Measurements from ENCODE around the gene NPTN.

Gene NPTN

GRCh38 chr15:73572296-73572695, 60.9 kb downstream of the NPTN start:
- Histone ChIP-seq H3K27me3 (replicated peaks; ENCODE audit: insufficient read depth, low read length) (no peaks in the 10 kb centered on the region), H3F3A (ENCODE audit: insufficient read depth, low read length) (no peaks in the 10 kb centered on the region), H4K20me1 (ENCODE audit: insufficient read depth, low read length) (no peaks in the 10 kb centered on the region), H3K4me3 (ENCODE audit: low read length) (no peak overlapping the region), H3K4me2 (ENCODE audit: low read depth, low read length) (no peak overlapping the region), H3K27ac (ENCODE audit: low read length) (no peak overlapping the region), H3K9me2 (replicated peaks; ENCODE audit: insufficient read depth, low read length) (no peaks in the 10 kb centered on the region), H2AFZ (ENCODE audit: low read length) (no peak overlapping the region), H3K36me3 (replicated peaks; ENCODE audit: insufficient read depth, low read length) (no peaks in the 10 kb centered on the region), H3K79me2 (ENCODE audit: low read length) (no peaks in the 10 kb centered on the region), H3K4me1 (ENCODE audit: low read length) (no peaks in the 10 kb centered on the region), H3K9me3 (replicated peaks; ENCODE audit: insufficient read depth, low read length) (no peaks in the 10 kb centered on the region), H3K9ac (ENCODE audit: low read length) (no peak overlapping the region)
- no peak for DNase-seq
- TF ChIP-seq CTCF (IDR thresholded peaks at IDR 0.05; ENCODE audit: low read length): no peak

GRCh38 chr15:73571346-73571745, 61.8 kb downstream of the NPTN start:
- H3K27ac ChIP-seq (ENCODE audit: low read length): no peak overlapping the region
- no peaks in the 10 kb centered on the region for H3K36me3 ChIP-seq (replicated peaks; ENCODE audit: insufficient read depth, low read length)
- H2AFZ ChIP-seq (ENCODE audit: low read length): no peak overlapping the region
- no peak overlapping the region for H3K9ac ChIP-seq (ENCODE audit: low read length)
- no peak overlapping the region for H3K4me2 ChIP-seq (ENCODE audit: low read depth, low read length)
- no peak for DNase-seq
- no peaks in the 10 kb centered on the region for H3K79me2 ChIP-seq (ENCODE audit: low read length)
- TF ChIP-seq EZH2 (optimal IDR thresholded peaks at IDR 0.05; ENCODE audit: low read depth, low read length) (no peak), EZH2phosphoT487 (IDR thresholded peaks at IDR 0.05; ENCODE audit: low read length) (no peak), CTCF (IDR thresholded peaks at IDR 0.05; ENCODE audit: low read length) (no peak)
- no peaks in the 10 kb centered on the region for H3K9me3 ChIP-seq (replicated peaks; ENCODE audit: insufficient read depth, low read length)
- H3K4me3 ChIP-seq (ENCODE audit: low read length): no peak overlapping the region
- no peaks in the 10 kb centered on the region for H3F3A ChIP-seq (ENCODE audit: insufficient read depth, low read length)
- H4K20me1 ChIP-seq (ENCODE audit: insufficient read depth, low read length): no peaks in the 10 kb centered on the region
- H3K9me2 ChIP-seq (replicated peaks; ENCODE audit: insufficient read depth, low read length): no peaks in the 10 kb centered on the region
- H3K4me1 ChIP-seq (ENCODE audit: low read length): no peaks in the 10 kb centered on the region
- no peaks in the 10 kb centered on the region for H3K27me3 ChIP-seq (replicated peaks; ENCODE audit: insufficient read depth, low read length)

DNA sequence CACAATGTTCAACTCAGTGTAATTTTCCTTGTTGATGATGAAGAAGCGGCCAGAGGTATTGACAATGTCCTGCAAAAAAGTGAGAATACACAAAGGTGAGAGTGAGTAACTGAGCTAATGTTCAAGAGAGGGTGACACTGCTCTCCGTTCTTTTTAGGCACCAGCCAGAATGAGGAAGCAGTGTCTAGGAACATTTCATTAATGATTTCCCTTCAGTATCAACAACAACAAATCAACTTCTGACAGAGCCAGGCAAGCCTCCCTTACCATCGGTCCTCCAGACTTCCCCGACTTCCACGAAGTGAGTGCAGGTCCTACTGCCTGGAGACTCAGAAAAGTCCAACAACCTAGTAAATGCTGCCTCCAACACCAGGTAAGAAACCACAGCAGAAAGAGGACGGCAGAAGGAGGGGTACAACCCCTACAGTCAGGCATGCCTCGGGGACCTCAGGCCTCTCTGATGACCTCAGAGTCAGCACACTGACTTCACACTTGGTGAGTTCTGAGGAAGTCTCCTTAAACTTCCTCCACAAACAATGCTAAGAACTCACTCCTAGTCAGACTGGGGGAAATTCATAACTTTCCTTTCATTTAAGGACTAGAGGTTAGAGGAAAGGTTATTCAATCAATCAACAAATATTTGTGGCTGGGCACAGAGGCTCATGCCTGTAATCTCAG, 62.7 kb downstream of the NPTN start:
- Histone ChIP-seq H3K4me1 (ENCODE audit: low read length) (no peaks in the 10 kb centered on the region), H3K9me3 (replicated peaks; ENCODE audit: insufficient read depth, low read length) (no peaks in the 10 kb centered on the region), H4K20me1 (ENCODE audit: insufficient read depth, low read length) (no peaks in the 10 kb centered on the region), H3K4me3 (ENCODE audit: low read length) (no peak overlapping the region), H3K79me2 (ENCODE audit: low read length) (no peaks in the 10 kb centered on the region), H3K4me2 (ENCODE audit: low read depth, low read length) (no peak overlapping the region), H2AFZ (ENCODE audit: low read length) (no peak overlapping the region), H3K27ac (ENCODE audit: low read length) (no peak overlapping the region), H3K9me2 (replicated peaks; ENCODE audit: insufficient read depth, low read length) (no peaks in the 10 kb centered on the region), H3K27me3 (replicated peaks; ENCODE audit: insufficient read depth, low read length) (no peaks in the 10 kb centered on the region), H3F3A (ENCODE audit: insufficient read depth, low read length) (no peaks in the 10 kb centered on the region), H3K9ac (ENCODE audit: low read length) (no peak overlapping the region), H3K36me3 (replicated peaks; ENCODE audit: insufficient read depth, low read length) (no peaks in the 10 kb centered on the region)
- TF ChIP-seq EZH2phosphoT487 (IDR thresholded peaks at IDR 0.05; ENCODE audit: low read length) (no peak), CTCF (IDR thresholded peaks at IDR 0.05; ENCODE audit: low read length) (no peak), EZH2 (optimal IDR thresholded peaks at IDR 0.05; ENCODE audit: low read depth, low read length) (no peak)
- DNase-seq: no peak
